Central memory CD8-positive, alpha-beta T cell (primary cell): ENCODE data around the gene MPG.
"Not testable (repeated sequence)": the region's sequence is repeated elsewhere in the genome, so short reads cannot be mapped to it uniquely, and the experiment has no call there.

ENCODE experiments used
- ATAC-seq: fragments of 150-1000 bp; cut with Tn5 transposase; replicated peaks from 2 replicates; pipeline ENCODE4 v1.10.0; 2022; ENCODE audit warnings: mild to moderate bottlenecking, moderate FRiP score, moderate number of reproducible peaks; ENCODE audit not compliant: poor library complexity, severe bottlenecking; ENCODE audit errors: extremely low read depth
- DNase-seq, 2 donors: peaks; one replicate each; pipeline ENCODE4 v3.0.0; 2021; ENCODE audit warnings: low spot score in 2 of 2
- H3K27ac Mint-ChIP-seq: one replicate; pipeline ENCODE4 v1.8.0; 2022; ENCODE audit warnings: low read depth, mild to moderate bottlenecking, moderate library complexity, mixed read lengths
- H3K27me3 Mint-ChIP-seq: one replicate; pipeline ENCODE4 v1.8.0; 2022; ENCODE audit warnings: mixed read lengths
- H3K36me3 Mint-ChIP-seq: one replicate; pipeline ENCODE4 v1.8.0; 2022; ENCODE audit warnings: mild to moderate bottlenecking, moderate library complexity, mixed read lengths; ENCODE audit not compliant: insufficient read depth
- H3K4me1 Mint-ChIP-seq: one replicate; pipeline ENCODE4 v1.8.0; 2022; ENCODE audit warnings: mixed read lengths
- H3K4me3 Mint-ChIP-seq: one replicate; pipeline ENCODE4 v1.8.0; 2022; ENCODE audit warnings: mild to moderate bottlenecking, moderate library complexity, mixed read lengths
- H3K9me3 Mint-ChIP-seq: one replicate; pipeline ENCODE4 v1.8.0; 2022; ENCODE audit warnings: mixed read lengths

Gene MPG, protein sequence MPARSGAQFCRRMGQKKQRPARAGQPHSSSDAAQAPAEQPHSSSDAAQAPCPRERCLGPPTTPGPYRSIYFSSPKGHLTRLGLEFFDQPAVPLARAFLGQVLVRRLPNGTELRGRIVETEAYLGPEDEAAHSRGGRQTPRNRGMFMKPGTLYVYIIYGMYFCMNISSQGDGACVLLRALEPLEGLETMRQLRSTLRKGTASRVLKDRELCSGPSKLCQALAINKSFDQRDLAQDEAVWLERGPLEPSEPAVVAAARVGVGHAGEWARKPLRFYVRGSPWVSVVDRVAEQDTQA

GRCh38 chr16:77807-78443, at the start of gene MPG:
Gene MPG (plus strand): TSS chr16:78225. CDS start chr16:78310, 85 bp downstream.
- H3K27me3 Mint-ChIP-seq: peaks cover 16% of the 10 kb centered on the region
- ATAC-seq (peak; percentile 80), DNase-seq (peak; percentile 61 to 63)
- peaks cover 12% of the 10 kb centered on the region for H3K36me3 Mint-ChIP-seq
- H3K4me1 Mint-ChIP-seq: peaks cover 29% of the 10 kb centered on the region
- H3K27ac Mint-ChIP-seq: peak within 1 kb of the TSS; percentile 76
- H3K4me3 Mint-ChIP-seq: peak within 1 kb of the TSS; percentile 84
- H3K9me3 Mint-ChIP-seq: no peaks in the 10 kb centered on the region

- not testable (repeated sequence) for H3K9me3 Mint-ChIP-seq, H3K36me3 Mint-ChIP-seq, H3K4me3 Mint-ChIP-seq, H3K4me1 Mint-ChIP-seq, DNase-seq, ATAC-seq, H3K27ac Mint-ChIP-seq, H3K27me3 Mint-ChIP-seq
Observed at GRCh38 chr16:30627-31026, 47.4 kb upstream of the MPG start.

DNA sequence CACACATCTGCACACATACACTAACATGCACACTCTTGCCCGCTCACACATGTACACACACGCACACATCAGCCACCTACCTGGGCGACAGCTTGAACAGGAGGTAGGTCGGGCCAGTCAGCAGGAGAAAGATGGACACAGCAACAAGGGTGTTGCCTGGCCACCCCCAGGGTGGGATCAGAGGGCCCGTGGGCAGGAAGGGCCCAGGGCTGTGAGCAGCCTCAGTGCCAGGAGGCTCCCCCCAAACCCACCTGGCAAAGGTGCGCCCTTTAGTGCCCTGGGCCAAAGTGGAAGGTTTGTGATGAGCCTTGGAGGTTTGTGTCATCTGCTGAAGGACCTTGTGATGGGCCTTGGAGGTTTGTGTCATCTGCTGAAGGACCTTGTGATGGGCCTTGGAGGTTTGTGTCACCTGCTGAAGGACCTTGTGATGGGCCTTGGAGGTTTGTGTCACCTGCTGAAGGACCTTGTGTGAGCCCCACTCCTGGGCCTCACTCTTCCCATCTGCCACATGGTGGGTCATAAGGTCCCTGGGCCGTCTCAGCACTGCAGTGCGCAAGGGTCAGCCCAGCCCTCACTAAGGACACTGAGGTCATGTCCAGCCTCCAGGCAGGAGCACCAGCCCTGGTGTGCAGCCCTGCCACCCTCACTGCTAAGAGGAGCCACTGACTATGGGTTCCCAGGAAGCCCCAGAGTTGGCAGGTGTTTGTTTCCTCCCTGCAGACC, 44.7 kb upstream of the MPG start:
- H3K36me3 Mint-ChIP-seq, DNase-seq, H3K4me3 Mint-ChIP-seq, H3K9me3 Mint-ChIP-seq, H3K4me1 Mint-ChIP-seq, H3K27ac Mint-ChIP-seq, ATAC-seq, H3K27me3 Mint-ChIP-seq: not testable (repeated sequence)

DNA sequence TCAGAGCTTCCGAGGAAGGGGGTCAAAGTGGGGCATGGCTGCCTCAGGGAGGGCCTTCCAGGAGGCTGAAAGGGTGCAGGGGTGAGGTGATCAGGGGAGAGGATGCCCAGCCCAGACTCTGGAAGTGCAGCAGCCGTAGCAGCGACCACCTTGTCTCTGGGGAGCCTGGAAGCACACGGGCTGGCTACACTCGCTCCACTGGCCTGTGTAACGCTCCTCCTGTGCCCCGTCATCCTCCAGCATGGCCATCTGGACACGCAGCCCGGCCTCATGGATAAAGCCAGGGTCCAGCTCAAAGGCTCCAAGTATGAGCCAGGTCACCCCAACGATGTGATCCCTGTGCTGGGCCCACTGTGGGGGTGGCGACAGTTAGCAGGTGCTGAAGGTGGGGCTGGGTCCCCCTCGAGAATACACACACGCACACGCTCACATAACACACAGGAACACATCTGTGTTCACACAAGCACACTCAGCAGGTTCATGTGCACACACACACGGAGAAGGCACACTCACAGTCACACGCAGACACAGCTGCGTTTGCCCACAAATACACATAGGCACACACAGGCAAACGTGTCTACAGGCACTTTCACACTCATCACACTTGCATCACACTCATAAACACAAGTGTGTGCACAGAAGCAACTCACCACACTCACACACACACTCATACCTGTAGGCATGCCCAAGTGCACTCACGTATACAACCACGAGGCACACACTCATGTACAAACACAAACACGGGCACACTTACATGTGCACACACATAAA, 44.0 kb upstream of the MPG start:
- no peak for ATAC-seq
- Mint-ChIP-seq H3K36me3 (peaks cover 4% of the 10 kb centered on the region), H3K4me3 (no peak overlapping the region), H3K4me1 (peaks cover 13% of the 10 kb centered on the region), H3K27me3 (no peaks in the 10 kb centered on the region), H3K27ac (no peak overlapping the region), H3K9me3 (no peaks in the 10 kb centered on the region)
- DNase-seq: no peak

- no peaks in the 10 kb centered on the region for H3K27me3 Mint-ChIP-seq
- H3K4me3 Mint-ChIP-seq: no peak overlapping the region
- no peaks in the 10 kb centered on the region for H3K9me3 Mint-ChIP-seq
- no peak for ATAC-seq
- peaks cover 18% of the 10 kb centered on the region for H3K4me1 Mint-ChIP-seq
- H3K27ac Mint-ChIP-seq: no peak overlapping the region
- H3K36me3 Mint-ChIP-seq: peaks cover 4% of the 10 kb centered on the region
- DNase-seq: no peak
Observed at GRCh38 chr16:34648-34987, 43.4 kb upstream of the MPG start.

DNA sequence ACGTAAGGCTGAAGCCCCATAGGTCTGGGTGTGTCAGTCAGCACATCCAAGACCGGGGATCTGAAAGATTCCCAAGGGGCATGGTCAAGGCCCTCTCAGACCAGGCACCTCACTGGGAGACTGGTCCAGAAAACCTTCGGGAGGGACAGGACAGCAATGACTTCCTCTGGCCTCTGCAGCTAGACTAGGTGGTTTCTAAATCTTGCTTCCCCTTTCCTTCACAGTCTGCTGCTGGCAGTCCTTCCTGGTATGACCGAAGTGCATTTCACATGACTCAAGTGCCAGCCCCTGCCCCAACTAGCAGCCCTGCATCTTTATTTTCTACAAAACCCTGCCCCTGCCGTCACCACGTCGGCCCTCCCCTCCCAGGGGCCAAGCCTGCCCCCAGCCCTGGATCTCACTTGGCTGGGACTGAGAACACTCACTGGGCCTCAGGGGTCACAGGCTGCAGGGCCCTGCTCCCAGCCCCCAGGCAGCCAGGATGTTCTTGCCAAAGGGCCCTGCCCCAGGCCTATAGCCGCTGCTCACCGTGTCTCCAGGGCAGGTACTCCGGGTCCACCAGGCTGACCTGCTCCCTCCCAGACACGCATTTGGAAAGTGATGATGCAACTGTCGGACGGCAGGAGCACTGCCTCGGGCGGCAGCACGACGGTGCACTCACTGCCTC, 42.9 kb upstream of the MPG start:
- DNase-seq (no peak), ATAC-seq (no peak)
- Mint-ChIP-seq H3K27ac (no peak overlapping the region), H3K27me3 (no peaks in the 10 kb centered on the region), H3K9me3 (no peaks in the 10 kb centered on the region), H3K4me3 (no peak overlapping the region), H3K36me3 (peaks cover 4% of the 10 kb centered on the region), H3K4me1 (peaks cover 18% of the 10 kb centered on the region)

DNA sequence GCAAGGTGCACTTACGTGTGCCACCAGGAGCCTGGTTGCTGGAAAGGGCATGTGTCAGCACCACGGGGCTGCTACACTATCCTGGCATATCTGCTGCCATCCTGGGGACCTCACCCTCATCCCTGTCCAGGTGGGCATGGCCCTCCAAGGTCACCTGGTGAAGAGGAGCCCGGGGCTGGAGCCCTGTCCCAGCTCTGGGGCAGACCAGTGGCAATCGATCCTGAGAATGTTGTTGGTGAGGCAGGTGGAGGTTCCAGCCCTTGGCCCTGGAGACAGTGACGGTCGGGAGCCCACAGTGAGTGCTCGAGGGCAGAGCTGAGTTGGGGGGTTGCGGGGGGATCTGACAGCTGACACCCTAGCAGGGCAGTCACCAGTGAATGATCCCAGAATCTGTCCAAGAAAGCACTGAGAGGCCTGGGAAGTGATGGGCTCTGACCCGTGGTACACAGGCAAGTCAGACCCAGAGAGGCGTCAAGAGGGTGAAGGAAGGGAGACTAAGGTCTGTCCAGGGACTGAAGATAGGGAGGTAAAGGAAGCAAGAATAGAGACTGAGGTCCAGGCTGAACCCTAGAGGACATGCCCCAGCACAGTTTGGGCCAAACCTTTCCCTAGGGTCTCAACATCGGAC, 42.2 kb upstream of the MPG start:
- ATAC-seq (no peak), DNase-seq (no peak)
- H3K36me3 Mint-ChIP-seq: peaks cover 4% of the 10 kb centered on the region
- H3K27ac Mint-ChIP-seq: peak overlapping the region; percentile 41
- H3K4me1 Mint-ChIP-seq: peaks cover 18% of the 10 kb centered on the region
- H3K27me3 Mint-ChIP-seq: no peaks in the 10 kb centered on the region
- H3K9me3 Mint-ChIP-seq: no peaks in the 10 kb centered on the region
- no peak overlapping the region for H3K4me3 Mint-ChIP-seq

DNA sequence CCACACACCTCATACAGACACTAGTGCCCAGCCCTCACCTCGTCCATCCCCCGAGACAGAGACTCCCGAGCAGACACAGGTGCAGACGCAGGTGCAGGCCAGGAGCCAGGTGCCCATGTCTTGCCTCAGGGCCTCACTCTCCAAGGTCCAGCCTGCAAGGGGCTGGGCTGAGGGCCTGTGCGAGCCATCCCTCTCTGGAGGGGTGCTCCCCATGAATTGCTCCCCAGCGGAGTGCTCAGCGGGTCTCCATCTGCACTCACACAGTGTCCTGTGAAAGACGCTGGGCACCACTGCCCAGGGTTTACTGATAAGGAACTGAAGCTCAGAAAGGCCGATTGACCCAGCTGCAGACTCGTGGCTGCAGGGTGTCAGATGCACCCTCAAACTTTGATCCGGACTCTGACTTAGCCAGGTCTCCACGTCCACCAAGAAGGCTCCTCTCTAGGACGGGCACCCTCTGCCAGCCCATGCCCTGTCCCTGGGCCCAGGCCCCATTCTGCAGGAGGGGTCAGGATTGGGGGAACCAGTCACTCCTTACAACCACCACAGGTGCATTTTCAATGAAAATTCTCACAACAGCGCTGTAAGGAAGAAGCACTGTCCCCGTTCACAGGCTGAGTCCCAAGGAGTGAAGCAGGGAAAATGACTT, 41.6 kb upstream of the MPG start:
- Mint-ChIP-seq H3K9me3 (no peaks in the 10 kb centered on the region), H3K36me3 (peaks cover 6% of the 10 kb centered on the region), H3K27me3 (no peaks in the 10 kb centered on the region), H3K4me3 (no peak overlapping the region), H3K27ac (peak overlapping the region; percentile 41), H3K4me1 (peaks cover 19% of the 10 kb centered on the region)
- ATAC-seq (no peak), DNase-seq (no peak)

DNA sequence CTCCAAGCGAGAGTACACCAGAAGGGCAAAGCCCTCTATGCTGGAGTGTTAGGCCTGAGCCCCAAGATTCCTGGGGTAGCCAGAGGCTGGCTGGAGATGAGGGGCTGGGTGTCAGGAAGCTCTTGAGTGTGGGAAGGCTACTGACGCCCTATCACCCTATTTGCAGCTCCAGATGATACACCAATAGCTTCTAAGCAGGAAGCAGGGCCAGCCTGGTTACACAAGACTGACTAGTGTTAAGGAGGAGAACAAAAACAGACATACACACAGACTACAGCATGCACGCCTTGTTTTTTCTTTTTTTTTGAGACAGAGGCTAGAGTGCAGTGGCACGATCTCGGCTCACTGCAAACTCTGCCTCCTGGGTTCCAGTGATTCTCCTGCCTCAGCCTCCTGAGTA, 40.5 kb upstream of the MPG start:
- Mint-ChIP-seq H3K4me3 (no peak overlapping the region), H3K9me3 (no peaks in the 10 kb centered on the region), H3K4me1 (peaks cover 29% of the 10 kb centered on the region), H3K36me3 (peaks cover 9% of the 10 kb centered on the region), H3K27ac (peak overlapping the region; percentile 71), H3K27me3 (no peaks in the 10 kb centered on the region)
- ATAC-seq (no peak), DNase-seq (no peak)

DNA sequence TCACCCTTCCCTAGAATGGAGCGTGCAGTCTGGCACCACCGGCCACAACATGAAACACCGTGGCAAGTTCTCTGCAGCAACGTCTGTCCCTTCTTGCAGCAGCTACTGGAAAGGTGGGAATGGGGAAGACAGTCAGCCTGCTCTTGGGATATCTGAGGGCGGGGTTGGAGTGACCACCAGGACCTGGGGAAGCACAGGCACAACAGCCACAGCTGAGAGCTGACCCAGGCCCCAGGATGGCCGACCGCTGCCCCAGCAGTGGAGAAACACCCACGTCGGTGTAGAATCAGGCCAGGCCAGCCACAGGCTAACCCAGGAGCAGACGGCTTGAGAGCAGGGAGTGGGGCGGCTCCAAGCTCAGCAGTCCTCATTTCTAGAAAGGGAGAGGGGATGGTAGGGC, 39.8 kb upstream of the MPG start:
- peak overlapping the region; percentile 71 for H3K27ac Mint-ChIP-seq
- not testable (repeated sequence) for H3K4me3 Mint-ChIP-seq, DNase-seq, ATAC-seq, H3K9me3 Mint-ChIP-seq, H3K27me3 Mint-ChIP-seq
- peaks cover 36% of the 10 kb centered on the region for H3K4me1 Mint-ChIP-seq
- H3K36me3 Mint-ChIP-seq: peaks cover 11% of the 10 kb centered on the region

DNA sequence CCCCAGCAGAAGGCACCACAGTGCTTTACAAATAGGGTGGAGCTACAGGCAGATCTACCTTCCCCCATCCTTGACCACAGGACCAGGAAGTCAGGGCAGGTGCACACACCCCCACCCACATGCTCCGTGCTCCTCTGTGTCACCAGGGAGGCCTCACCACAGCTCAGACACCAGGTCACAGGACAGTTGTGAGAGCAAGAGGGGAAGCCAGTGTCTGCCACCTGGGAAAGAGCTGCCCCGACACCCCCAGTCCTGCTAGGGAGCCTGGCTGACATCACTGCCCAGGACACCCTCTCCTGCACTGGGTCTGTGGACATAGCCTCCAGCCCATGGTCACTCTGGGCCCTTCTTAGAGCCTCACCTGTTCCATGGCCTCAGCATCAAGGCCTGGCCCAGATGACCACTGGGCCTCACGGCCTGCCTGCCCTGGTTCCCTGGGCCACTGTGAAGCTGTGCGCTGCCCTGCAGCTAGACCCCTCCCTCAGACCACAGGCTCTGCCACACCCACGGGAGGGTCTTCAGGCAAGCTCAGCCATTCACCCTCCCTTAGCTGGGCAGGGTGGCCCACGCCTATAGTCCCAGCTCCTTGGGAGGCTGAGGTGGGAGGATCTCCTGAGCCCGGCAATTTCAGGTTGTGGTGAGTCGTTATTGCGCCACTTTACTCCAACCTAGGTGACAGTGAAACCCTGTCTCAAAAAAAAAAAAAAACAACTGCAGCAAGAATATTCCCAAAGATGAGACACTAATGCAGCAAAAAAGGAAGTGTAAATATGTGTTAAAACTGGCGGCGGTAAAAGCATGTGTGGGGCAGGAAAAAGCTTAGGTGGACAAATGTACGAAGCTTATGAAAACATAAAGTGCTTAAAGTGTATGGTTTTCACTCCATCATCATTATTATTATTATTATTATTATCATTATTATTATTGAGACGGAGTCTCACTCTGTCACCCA, 38.8 kb upstream of the MPG start:
- Mint-ChIP-seq H3K27ac (peak overlapping the region; percentile 71), H3K36me3 (peaks cover 18% of the 10 kb centered on the region), H3K9me3 (no peaks in the 10 kb centered on the region), H3K27me3 (no peaks in the 10 kb centered on the region), H3K4me3 (no peak overlapping the region), H3K4me1 (peaks cover 37% of the 10 kb centered on the region)
- ATAC-seq (peak; percentile 99), DNase-seq (peak in 1 of 2 donors; percentile 60)
